ENCODE measurements around the gene EIF2B4. TPM values are rescaled to one million over a fixed set of nuclear protein-coding genes. Genes with fewer than 3 reads are reported as not detected.

The EIF2B4 gene
- polyA plus RNA-seq, 1 experiment, result 42.8 TPM

GRCh38 chr2:27314709-27315108, 55.4 kb downstream of the EIF2B4 start:
- ChIA-PET CTCF (interaction anchor here (1.3 kb wide), 1 partner anchor 12 kb away, joined by 9 read pairs; no protein-coding TSS in a partner anchor), POLR2A (interaction anchor here (0.5 to 0.6 kb wide), 2 partner anchors 22 to 49 kb away, joined by 3 to 12 read pairs; no protein-coding TSS in a partner anchor)
- no peak for TF ChIP-seq CTCF (IDR thresholded peaks at IDR 0.05; ENCODE audit: insufficient read depth, low read depth, low read length)
- H3K27me3 ChIP-seq (ENCODE audit: control insufficient read depth, insufficient read depth, low read length), result no peaks in the 10 kb centered on the region
- DNase-seq (ENCODE audit: low read depth), result no peak
- H3K36me3 ChIP-seq (ENCODE audit: control insufficient read depth, insufficient read depth, low read length), result peaks cover 11% of the 10 kb centered on the region
- no peak overlapping the region for H3K4me3 ChIP-seq (ENCODE audit: low read depth, low read length)

Other genes starting within 250 kb of the EIF2B4 start
- 0.07 TPM in 1 of 2 replicates, not detected in the other for gene ABHD1, start 246.5 kb downstream of the EIF2B4 start, polyA plus RNA-seq (2011; rRNA removed)
- gene PREB, start 235.7 kb downstream of the EIF2B4 start, polyA plus RNA-seq (2011; rRNA removed), result 54.9 and 84.0 TPM in 2 replicates
- gene PRR30, start 230.9 kb downstream of the EIF2B4 start, polyA plus RNA-seq (2011; rRNA removed), result not detected in 2 replicates
- gene TCF23, start 221.3 kb downstream of the EIF2B4 start, polyA plus RNA-seq (2011; rRNA removed), result not detected in 2 replicates
- gene ATRAID, start 158.3 kb downstream of the EIF2B4 start, polyA plus RNA-seq (2011; rRNA removed), result 217 and 268 TPM in 2 replicates
- gene SLC5A6, start 158.1 kb downstream of the EIF2B4 start, polyA plus RNA-seq (2011; rRNA removed), result 22.3 and 33.7 TPM in 2 replicates
- gene CAD, start 153.0 kb downstream of the EIF2B4 start, polyA plus RNA-seq (2011; rRNA removed), result 12.4 and 26.6 TPM in 2 replicates
- 0.06 and 0.10 TPM in 2 replicates for gene SLC30A3, start 107.3 kb downstream of the EIF2B4 start, polyA plus RNA-seq (2011; rRNA removed)
- gene DNAJC5G, start 94.9 kb downstream of the EIF2B4 start, polyA plus RNA-seq (2011; rRNA removed), result not detected in 2 replicates
- 0.05 TPM in 1 of 2 replicates, not detected in the other for gene TRIM54, start 87.9 kb downstream of the EIF2B4 start, polyA plus RNA-seq (2011; rRNA removed)
- gene UCN, start 61.9 kb downstream of the EIF2B4 start, polyA plus RNA-seq (2011; rRNA removed), result 0.17 and 0.34 TPM in 2 replicates
- 177 and 188 TPM in 2 replicates for gene MPV17, start 47.2 kb downstream of the EIF2B4 start, polyA plus RNA-seq (2011; rRNA removed)
- 32.1 and 39.0 TPM in 2 replicates for gene GTF3C2, start 13.6 kb downstream of the EIF2B4 start, polyA plus RNA-seq (2011; rRNA removed)
- gene SNX17, start 278 bp upstream of the EIF2B4 start, polyA plus RNA-seq (2011; rRNA removed), result 134 and 154 TPM in 2 replicates
- 8.4 and 12.2 TPM in 2 replicates for gene ZNF513, start 10.4 kb upstream of the EIF2B4 start, polyA plus RNA-seq (2011; rRNA removed)
- 45.8 and 48.3 TPM in 2 replicates for gene PPM1G, start 39.3 kb upstream of the EIF2B4 start, polyA plus RNA-seq (2011; rRNA removed)
- 234 and 270 TPM in 2 replicates for gene NRBP1, start 58.3 kb upstream of the EIF2B4 start, polyA plus RNA-seq (2011; rRNA removed)
- gene KRTCAP3, start 72.0 kb upstream of the EIF2B4 start, polyA plus RNA-seq (2011; rRNA removed), result 0.44 and 0.47 TPM in 2 replicates
- gene IFT172, start 119.4 kb upstream of the EIF2B4 start, polyA plus RNA-seq (2011; rRNA removed), result 19.0 and 20.3 TPM in 2 replicates
- gene FNDC4, start 124.9 kb upstream of the EIF2B4 start, polyA plus RNA-seq (2011; rRNA removed), result 6.9 and 8.9 TPM in 2 replicates
- gene GCKR, start 126.5 kb upstream of the EIF2B4 start, polyA plus RNA-seq (2011; rRNA removed), result 0.47 and 0.54 TPM in 2 replicates
- gene ZNF512, start 212.7 kb upstream of the EIF2B4 start, polyA plus RNA-seq (2011; rRNA removed), result 19.2 and 31.8 TPM in 2 replicates